Prostate gland (tissue), 2 donors: ENCODE results near the gene PTBP1.

Experiments
- POLR2A ChIP-seq: fragments of 450-650 bp; IDR thresholded peaks from one replicate; pipeline ENCODE4 v1.6.1; 2016; ENCODE audit warnings: antibody characterized with exemption, mild to moderate bottlenecking
- TF ChIP-seq, protein P1 (sequence below), 4 experiments: fragments of 200-600 bp in 2 of 4; fragments of 450-650 bp in 2 of 4; sonication (generic) in 2 of 4; IDR thresholded peaks; 1 replicate in 3 of 4; 2 replicates in 1 of 4; pipeline ENCODE4 v1.5.1; 2016 to 2019; ENCODE audit warnings: antibody characterized with exemption in 4 of 4, mild to moderate bottlenecking in 2 of 4, moderate library complexity in 2 of 4

DNA sequence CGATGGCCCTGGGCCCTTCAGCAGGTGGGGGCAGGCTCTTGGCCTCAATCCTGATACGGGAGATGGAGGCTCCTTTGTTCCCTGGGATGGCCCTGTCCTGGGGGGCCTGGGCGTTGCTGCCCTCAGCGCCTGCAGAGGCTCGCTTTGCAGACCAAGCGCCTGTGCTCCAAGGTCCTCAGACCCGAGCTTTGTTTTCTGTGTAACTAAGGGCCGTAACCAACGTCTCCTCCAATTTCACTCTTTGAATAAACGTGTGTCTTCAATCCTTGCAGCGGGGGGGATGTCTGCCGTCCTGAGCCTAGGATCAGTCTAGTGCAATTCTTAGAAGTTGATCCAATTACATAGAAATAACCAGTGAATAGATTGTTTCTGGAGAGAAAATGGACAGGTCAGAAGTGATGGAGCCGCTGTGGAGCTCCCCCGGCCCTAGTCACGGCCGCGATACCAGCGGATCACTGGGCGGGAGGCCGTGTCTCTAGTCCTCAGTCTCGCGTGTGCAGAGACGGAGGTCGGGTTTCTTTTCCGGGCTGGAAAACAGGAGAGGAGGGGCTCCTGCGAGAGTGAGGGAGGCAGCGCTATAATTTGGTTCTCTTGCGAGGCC, 5.3 kb downstream of the PTBP1 start:
- TF ChIP-seq, protein P1, sequence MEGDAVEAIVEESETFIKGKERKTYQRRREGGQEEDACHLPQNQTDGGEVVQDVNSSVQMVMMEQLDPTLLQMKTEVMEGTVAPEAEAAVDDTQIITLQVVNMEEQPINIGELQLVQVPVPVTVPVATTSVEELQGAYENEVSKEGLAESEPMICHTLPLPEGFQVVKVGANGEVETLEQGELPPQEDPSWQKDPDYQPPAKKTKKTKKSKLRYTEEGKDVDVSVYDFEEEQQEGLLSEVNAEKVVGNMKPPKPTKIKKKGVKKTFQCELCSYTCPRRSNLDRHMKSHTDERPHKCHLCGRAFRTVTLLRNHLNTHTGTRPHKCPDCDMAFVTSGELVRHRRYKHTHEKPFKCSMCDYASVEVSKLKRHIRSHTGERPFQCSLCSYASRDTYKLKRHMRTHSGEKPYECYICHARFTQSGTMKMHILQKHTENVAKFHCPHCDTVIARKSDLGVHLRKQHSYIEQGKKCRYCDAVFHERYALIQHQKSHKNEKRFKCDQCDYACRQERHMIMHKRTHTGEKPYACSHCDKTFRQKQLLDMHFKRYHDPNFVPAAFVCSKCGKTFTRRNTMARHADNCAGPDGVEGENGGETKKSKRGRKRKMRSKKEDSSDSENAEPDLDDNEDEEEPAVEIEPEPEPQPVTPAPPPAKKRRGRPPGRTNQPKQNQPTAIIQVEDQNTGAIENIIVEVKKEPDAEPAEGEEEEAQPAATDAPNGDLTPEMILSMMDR (IDR thresholded peaks at IDR 0.05), result no peak
- TF ChIP-seq POLR2A, result no peak
